HG03039 (cell line): ENCODE measurements around the gene JAKMIP1.
"Not testable (repeated sequence)": the region's sequence is repeated elsewhere in the genome, so short reads cannot be mapped to it uniquely, and the experiment has no call there.

Experiments
- ATAC-seq: cut with Tn5 transposase; IDR thresholded peaks from one replicate; pipeline ENCODE4 v1.9.1; 2021; ENCODE audit warnings: mild to moderate bottlenecking, moderate library complexity; ENCODE audit not compliant: unreplicated experiment

Gene JAKMIP1

GRCh38 chr4:6150046-6150735 lies 50.2 kb downstream of the JAKMIP1 start:
- no peak for ATAC-seq

DNA sequence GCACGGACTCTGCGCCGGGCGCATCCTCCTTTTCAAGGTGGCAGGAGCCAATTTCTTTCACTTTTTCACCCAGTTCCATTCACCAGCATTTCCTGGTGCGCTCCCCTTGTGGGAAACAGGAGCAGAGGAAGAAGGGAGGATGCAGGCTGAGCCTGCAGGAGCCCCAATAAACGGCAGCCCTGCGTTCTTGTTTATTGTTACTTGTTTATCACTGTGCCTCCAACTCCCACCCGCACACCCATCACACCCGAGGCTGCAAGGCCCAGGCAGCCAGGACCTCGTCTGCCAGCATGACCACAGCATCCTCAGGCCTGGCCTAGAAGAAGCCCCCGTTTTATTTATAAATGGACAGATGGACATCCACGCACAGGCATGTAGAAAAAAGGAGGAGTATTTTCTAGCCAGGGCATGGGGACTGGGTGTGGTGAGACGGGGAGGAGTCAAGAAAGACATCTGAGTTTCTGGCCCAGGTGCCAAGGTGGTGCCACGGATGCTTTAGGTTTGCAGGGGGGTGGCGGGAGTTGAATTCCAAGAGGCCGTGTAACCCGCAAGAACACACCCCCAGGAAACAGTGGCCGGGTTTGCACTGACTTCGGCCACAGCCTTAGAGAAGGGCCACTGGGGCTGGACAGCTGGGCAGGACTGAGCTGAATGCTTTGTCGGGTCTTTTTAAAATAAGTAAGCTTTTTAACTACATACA lies 51.7 kb downstream of the JAKMIP1 start:
- no peak for ATAC-seq

GRCh38 chr4:6147441-6147840 lies 52.9 kb downstream of the JAKMIP1 start:
- no peak for ATAC-seq

DNA sequence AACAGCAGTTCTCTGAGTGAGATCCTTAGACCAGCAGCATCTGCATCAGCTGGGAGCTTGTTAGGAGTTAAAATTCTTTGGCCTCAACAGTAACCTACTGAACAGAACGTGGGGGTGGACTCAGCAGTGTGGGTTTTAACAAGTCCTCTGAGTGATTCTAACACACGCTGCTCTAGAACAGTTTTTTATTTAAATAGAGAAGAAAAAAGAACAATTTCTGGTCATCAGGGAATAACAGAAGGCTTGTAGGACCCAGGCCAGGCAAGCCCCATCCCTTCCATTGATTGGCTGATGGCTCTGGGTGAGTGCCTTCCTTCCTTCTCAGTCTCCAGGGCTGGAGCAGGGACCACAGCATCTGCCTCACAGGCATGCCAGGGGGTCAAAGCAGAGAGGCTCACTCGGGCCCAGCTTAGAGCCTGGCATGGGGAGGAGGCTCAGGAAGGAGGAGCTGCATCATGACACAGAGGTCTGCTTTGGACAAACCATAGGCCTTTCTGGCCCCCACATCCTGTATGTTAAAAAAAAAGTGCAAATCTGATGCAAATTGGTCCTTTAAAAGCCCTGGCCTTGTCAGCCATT lies 56.7 kb downstream of the JAKMIP1 start:
- ATAC-seq, result no peak

- ATAC-seq, result no peak
Measured at GRCh38 chr4:6142935-6143602, 57.3 kb downstream of the JAKMIP1 start.

DNA sequence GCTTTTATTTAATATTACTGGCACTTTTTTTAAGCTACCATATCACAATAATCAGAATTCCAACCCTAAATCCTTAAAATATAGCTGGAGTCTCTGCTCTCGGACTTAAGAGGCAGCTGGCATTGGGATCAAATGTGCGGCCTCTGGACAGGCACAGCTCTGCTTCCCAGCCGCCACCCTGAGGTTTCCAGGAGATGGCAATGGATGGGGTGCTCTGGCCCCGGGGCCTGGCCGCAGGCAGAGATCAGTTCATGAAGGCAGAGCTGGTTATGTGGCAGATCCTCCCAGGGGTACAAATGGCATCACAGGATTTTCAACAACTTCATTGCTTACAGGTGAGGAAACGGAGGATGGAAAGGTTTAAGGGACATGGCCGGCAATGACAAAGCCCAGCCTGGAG lies 57.8 kb downstream of the JAKMIP1 start:
- no peak for ATAC-seq

DNA sequence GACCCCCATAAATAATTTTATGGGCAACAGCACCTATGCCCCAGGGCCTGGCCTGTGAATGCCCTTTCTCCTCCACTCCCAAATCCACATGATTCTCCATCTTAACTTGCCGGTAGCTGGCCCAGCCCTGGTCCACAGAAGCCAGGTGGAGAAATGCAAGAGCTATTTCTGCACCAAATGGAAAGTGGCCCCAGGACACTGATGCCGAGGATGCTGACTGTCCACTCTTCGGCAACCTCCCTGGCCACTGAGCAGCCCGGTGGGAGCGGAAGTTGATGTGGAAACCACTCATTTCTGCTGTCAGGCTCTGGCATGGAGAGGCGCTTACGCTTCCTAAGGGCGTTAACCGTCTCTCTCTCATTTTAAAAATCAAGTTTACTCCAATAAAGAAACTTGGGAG lies 58.8 kb downstream of the JAKMIP1 start:
- no peak for ATAC-seq

DNA sequence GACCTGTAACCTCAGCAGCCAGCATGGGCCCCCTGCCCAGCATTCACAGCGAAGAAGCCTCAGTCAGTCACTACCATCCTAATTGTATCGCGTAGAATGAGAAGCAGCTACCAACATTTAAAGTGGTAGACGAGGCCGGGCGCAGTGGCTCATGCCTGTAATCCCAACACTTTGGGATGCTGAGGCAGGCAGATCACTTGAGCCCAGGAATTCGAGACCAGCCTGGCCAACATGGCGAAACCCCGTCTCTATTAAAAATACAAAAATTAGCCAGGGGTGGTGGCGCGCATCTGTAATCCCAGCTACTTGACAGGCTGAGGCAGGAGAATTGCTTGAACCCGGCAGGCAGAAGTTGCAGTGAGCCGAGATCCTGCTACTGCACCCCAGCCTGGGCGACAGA lies 59.3 kb downstream of the JAKMIP1 start:
- ATAC-seq, result not testable (repeated sequence)

DNA sequence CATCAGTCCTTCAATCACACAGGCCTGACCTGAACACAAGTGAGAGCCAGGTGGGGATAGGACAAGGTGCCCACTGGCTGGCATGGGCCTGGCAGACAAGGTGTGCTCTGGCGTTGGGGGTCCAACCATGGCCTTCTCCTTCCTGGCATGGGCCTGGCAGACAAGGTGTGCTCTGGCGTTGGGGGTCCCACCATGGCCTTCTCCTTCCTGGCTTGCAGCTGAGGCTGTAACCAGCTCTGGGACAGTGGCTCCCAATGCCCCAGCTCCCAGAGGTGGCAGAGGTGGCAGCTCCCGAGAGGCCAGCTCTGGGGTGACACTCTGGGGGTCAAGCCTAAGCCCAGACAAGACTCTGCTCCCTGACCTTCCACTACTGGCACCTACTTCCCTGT lies 62.6 kb downstream of the JAKMIP1 start:
- ATAC-seq, result no peak

- ATAC-seq, result no peak
Measured at GRCh38 chr4:6137027-6137746, 63.2 kb downstream of the JAKMIP1 start.

GRCh38 chr4:6134612-6135220 lies 65.6 kb downstream of the JAKMIP1 start:
- ATAC-seq, result peak; percentile 88

DNA sequence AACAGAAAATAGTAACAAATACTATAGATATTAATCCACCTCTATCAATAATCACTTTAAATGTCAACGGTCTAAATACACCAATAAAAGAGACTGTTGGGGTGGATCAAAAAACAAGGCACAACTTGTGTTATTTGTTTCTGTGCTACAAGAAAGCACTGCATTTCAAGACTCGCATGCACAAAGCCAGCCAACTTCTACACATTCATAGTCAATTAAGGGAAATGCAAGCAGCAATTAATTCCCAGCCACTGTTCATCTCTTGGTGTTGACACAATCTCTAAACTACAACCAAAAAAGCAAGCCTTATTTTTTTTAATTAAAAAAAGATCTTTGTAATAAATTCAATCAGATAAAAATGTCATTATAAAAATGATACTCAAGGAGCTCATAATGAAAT lies 67.6 kb downstream of the JAKMIP1 start:
- ATAC-seq, result no peak

DNA sequence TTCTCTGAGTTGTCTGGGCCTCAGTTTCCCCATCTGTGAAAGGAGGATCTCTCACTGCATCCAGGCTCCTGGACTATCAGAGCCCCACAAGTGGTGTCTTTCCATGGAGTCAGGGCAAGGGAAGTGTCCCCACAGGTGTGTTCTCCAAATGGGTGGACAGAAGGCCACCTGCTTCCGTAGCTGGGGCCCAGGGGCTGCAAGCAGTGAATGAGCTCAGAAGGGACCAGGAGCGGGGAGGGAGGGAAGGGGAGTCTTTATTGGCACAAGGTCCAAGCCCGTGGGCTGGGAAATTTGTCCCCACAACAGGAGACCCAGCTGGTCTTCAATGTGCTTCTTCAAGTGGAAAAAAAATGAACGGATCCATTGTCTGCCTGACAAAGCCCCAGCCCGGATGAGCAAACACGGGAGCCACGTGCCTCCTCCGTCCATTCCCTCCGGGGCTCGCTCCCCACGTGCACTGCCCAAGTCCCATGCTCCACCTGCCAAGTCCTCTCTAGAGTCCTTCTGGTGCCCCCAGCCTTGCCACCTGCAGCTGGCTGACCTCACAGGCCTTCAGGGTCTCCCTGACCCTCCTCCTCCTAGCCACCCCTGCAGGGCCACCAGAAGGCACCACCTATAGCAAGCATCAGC lies 72.0 kb downstream of the JAKMIP1 start:
- no peak for ATAC-seq

DNA sequence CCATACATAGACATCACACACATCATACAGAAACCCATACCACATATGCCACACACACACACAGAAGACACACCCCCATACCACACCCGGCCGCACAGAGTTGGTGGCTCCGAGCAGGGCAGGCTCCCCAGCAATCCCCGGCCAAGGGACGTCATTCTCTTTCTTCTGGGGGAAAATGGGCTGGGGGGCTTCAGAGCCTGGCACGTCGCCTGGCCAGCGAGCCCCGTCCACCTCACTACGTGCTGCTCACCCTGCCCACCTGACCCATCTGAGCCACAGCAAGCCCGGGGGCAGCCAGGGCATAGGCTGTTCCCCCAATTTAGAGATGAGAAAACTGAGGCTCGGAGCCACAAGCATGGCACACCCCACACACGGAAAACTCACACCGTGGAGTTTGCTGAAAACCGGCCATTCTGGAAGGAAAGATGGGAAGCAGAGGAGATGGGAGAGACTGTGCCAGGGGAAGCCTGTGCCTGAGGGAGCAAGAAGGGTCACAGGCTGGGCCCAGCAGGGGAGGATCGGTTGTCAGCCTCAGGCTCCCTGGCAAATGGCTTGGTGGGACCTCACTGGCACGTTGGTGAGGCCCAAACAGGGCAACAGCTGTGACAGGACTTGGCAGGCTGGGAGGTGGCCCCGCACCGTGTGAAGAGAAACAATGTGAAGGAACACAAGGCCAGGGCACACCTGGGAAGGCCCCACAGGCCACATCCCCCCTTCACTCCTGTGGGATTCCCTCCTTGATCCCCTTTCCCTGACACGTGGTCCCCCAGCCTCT lies 73.2 kb downstream of the JAKMIP1 start:
- ATAC-seq, result no peak

DNA sequence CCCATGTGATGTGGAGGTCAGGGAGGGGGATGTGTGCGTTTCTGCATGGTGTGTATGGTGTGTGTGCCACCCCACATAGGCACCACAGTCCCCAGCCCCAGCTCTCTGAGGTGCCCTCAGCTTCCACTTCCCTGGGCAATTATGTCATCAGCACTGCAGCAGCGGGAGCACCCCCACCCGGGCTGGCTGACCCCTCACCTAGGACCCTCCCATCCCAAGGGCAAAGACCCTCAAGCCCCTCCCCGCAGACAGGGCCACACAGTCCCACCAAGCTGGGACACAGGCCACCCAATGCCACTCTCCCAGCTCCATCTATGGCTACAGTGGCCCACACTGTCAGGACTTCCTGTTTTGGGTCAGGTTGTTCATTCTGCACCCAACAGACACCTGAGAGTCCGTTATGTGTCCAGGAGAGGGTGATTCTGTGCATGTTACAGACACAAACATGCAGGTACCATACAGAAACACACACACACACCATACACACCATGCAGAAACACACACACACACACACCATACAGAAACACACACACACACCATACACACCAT lies 75.2 kb downstream of the JAKMIP1 start:
- no peak for ATAC-seq

GRCh38 chr4:6124386-6125102 lies 75.8 kb downstream of the JAKMIP1 start:
- no peak for ATAC-seq

DNA sequence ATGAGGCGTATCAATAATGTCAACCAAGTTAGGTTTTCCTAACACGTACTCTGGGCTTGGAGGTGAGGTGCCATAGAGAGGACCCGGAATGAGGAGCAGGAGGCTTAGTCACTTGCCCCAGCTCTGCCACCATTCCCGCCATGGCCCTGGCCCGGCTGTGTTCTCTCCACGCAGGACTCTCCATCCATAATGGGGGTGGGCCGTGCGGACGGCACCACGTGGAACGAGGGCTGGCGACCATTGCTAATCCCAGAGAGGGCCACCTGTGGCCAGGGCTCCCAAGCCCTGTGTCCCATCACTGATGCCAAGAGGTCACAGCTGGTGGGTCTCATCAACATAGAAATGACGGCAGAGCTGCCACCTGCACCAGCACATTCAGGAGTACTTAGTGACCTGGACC lies 76.4 kb downstream of the JAKMIP1 start:
- no peak for ATAC-seq

DNA sequence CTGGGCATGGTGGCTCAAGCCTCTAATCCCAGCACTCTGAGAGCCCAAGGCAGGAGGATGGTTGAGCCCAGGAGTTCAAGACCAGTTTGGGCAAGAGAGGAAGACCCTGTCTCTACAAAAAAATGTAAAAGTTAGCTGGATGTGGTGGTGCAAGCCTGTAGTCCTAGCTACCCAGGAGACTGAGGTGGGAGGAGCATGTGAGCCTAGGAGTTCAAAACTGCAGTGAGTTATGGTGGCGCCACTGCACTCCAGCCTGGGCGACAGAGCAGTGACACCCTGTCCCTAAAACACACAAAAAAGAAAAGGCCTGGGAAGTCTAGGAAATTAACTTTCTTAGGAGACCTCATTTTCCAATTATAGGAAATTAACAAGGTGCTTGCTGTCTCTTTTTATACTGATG lies 76.8 kb downstream of the JAKMIP1 start:
- no peak for ATAC-seq

- ATAC-seq, result no peak
Measured at GRCh38 chr4:6123116-6123515, 77.2 kb downstream of the JAKMIP1 start.
